Adipose tissue (tissue), 3 donors: ENCODE data around the gene SFXN4. TPM values are rescaled to one million over a fixed set of nuclear protein-coding genes. Genes with fewer than 3 reads are reported as not detected.
"Not testable (repeated sequence)": the region's sequence is repeated elsewhere in the genome, so short reads cannot be mapped to it uniquely, and the experiment has no call there.

Source experiments
- H3K27ac ChIP-seq: one replicate; pipeline ENCODE4 v1.5.1; 2013; ENCODE audit warnings: low read depth, low read length
- WGBS, 3 donors: extraction: QIAGEN DNeasy Blood & Tissue Kit; methylation state at CpG; one replicate each; pipeline ENCODE4 v1.1.7; 2013; 5-methylcytosine and 5-hydroxymethylcytosine counted together
- polyA plus RNA-seq, 3 donors: library from polyadenylated mRNA; stranded (reverse); fragments of 200-250 nt; gene quantifications; one replicate each; pipeline ENCODE4 v1.2.3, GENCODE V29; 2013
- donor health status: healthy with polysubstance abuse.
- donor health status: Bipolar disorder and iron deficiency.
- donor health status: healthy.

Gene SFXN4
- polyA plus RNA-seq, 3 donors: 20.7 to 32.7 (median 24.5) TPM

DNA sequence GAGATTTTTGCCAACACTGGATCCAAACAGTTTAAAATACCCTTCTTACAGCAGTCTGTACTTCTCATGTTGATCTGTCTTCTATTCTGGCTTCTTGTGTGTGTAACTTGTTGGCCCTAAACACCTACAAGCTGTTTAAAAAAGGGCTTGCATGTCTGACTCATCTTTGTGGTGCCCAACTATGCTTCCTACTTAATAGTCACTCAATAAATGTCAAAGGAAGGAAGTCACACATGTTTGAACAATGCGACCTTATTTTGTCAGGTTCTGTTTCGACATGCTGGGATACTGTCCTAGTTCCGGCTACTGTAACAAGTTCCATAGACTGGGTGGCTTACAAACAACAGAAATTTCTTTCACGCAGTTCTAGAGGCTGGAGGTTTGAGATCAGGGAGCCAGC lies 32.4 kb upstream of the SFXN4 start:
- WGBS, 3 donors: 46 to 72% (median 53%) methylated on average over 4 of the region's 4 CpGs

DNA sequence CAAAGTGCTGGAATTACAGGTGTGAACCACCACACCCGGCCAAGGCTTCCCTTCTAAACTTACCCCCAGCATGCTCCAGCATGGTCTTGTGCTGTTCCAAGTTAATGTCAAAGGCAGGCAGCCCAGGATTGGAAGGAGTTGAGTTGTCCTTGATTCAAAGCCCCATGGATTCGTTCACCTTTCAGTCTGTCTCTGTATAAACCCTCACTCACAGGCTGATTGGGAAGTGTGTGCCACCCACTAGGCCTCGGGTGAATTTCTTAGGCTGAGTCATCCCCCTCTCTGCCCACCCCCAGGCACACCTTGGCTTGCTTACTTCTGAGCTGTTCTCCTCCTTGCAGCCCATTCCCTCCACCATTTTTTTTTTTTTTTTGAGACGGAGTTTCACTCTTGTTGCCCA lies 26.4 kb upstream of the SFXN4 start:
- no peak overlapping the region for H3K27ac ChIP-seq
- 74 to 87% (median 85%) methylated on average over 3 to 4 of the region's 4 CpGs for WGBS, 3 donors

More for the DNA sequence above, 32.4 kb upstream of the SFXN4 start:
- no peak overlapping the region for H3K27ac ChIP-seq

DNA sequence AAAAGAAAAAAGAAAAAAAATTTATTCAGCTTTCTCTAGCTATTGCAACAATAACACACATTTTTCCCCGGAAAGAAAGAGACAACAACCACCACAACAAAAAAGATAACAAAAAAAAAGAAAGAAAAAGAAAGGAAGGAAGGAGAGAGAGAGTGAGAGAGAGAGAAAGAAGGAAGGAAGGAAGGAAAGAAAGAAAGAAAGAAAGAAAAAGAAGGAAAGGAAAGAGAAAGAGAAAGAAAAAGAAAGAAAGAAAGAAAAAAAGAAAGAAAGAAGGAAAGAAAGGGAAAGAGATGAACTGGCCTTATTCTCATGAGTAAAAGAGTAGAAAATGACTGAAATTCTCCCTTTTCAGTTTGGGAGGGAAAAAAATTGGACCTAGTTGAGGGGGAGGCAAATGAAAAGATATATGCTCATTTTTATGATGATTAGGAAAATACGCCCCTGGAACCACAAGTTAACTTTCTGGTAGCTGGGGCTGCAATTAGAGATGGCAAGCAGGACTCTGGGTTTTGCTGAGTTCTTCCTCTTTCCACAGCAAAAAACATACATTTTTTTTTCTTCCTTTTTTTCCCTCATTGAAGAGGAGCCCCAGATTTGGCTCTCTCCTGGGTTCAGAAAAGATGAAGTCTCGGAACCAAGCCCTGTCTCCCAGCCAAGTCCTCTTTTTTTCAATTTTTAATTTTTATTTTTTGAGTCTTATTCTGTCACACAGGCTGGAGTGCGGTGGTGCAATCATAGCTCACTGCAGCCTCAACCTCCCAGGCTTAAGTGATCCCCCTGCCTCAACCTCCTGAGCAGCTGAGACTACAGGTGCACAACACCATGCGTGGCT lies 25.7 kb upstream of the SFXN4 start:
- WGBS, 3 donors: 35 to 60% (median 44%) methylated on average over 5 of the region's 5 CpGs
- H3K27ac ChIP-seq: no peak overlapping the region

DNA sequence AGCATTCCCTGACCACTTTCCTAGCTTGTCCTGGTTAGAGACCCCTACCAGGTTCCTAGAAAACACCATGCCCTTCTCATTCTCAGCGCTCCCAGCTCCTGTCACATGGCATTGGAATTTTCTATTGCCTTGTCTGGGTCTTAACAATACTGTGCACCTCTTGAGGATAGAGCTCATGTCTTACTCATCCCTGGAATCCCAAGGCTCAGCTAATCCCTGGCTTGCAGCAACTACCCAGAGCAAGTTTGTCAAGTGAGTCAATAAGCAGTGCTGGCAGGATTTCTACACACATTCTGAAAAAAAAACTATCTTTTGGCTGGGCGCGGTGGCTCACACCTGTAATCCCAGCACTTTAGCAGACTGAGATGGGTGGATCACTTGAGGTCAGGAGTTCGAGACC lies 24.8 kb upstream of the SFXN4 start:
- no peak overlapping the region for H3K27ac ChIP-seq
- WGBS, 3 donors: 74 to 93% (median 87%) methylated on average over 4 of the region's 4 CpGs

DNA sequence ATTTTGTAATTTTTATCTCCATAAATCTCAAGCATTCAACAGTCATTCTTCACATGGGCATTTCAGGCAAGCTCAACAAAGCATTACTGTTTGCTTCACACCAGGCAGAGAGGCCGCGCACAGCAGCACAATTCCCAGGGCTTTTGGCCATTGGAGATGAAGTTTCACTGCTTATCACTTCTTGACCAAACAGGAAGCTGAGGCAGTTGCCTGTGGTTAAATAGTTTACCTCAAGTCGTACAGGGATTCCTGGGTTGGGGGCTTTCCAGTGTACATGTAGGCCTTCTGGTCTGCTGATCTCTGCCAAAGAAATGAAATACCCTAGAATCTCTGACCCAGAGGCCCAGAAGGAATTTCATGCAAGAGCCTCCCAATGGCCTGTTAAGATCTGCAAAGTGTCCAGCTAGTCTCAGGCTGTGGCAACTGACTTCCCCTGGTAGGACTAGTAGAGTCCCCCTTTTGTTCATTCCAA lies 24.3 kb upstream of the SFXN4 start:
- WGBS, 3 donors: 22 to 54% (median 51%) methylated on average over 3 of the region's 3 CpGs
- H3K27ac ChIP-seq: no peak overlapping the region

DNA sequence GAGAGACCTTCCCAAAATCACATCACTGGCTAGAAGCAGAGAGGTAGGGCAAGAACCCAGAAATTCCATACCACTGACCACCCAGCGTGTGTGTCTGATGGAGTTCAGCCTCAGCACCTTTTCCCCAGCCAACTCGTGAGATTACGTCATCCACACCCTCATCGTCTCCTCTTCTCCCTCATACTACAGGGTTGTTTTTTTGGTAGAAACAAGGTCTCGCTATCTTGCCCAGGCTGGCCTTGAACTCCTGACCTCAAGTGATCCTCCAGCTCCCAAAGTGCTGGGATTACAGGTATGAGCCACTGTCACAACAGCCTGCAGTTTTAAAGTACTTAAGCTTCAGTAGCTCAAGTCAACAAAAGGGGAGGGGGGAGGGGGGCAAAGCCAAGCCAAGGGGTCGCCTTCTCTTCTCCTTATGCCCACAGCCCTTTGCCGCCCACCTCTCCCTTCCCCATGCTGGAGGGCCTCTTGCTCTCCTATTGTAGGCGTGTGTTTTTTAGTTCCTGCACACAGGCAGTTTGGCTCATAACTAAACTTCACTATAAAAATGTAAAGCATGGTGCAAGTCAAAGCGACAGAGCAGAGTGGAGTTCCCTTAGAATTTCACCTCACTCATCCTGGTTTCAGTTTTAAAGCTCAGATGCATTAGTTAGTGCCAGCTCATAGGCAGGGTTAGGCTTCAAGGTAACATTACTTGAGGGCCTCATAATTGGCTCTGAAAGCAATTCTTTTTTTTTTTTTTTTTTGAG lies 18.3 kb upstream of the SFXN4 start:
- no peak overlapping the region for H3K27ac ChIP-seq
- 70 to 91% (median 77%) methylated on average over 9 of the region's 9 CpGs for WGBS, 3 donors

DNA sequence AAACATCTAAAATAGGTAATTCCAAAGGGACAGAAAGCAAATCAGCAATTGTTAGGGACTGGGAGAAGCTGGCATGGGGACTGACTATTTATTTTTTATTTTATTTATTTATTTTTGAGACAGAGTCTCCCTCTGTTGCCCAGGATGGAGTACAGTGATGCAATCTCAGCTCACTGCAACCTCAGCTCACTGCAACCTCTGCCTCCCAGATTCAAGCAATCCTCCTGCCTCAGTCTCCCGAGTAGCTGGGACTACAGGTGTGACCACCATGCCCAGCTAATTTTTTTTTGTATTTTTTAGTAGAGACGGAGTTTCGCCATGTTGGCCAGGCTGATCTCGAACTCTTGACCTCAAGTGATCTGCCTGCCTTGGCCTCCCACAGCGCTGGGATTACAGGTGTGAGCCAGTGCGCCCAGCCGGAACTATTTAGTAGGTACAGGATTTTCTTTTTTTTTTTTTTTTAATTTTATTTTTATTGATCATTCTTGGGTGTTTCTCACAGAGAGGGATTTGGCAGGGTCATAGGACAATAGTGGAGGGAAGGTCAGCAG lies 15.4 kb upstream of the SFXN4 start:
- H3K27ac ChIP-seq: not testable (repeated sequence)
- 95 to 97% (median 97%) methylated on average over 7 of the region's 7 CpGs for WGBS, 3 donors

DNA sequence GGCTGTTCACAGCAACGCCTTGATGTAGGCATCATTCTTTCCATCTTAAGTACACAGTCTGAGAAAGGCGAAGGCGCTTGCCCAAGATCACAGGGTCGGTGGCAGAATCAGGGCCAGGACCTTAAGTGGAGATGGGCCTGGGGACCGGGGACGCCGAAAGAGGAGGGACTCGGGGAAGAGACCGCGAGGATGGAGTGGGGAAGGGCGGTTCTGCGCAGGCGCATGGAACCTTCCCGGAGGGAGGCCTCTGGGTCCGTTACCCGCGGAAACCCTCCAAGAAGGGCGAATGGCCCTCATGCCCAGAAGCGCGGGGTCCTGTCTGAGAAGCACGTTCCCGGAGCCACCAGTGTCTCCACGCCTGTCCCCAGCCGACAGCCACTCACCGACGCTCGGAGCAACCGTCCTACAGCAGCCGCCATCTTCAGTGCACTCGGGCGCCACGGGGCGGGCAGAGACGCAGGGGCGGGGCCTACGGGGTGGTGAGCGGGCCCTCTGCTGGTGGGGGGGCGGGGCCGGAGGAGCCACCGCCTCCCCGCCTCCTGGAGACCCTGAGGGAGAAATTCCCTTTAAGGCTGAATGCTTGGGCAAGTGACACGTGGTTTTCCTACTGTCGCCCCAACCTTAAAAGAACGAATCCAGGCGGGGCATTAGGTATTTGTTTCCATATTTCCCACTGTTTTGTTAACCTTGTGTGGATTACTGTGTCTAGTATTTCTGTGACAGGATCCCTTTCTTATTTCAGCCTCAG lies 13.0 kb upstream of the SFXN4 start, which contains the start of gene PRDX3:
TSS of gene PRDX3 (minus strand) at position 441 of the 748 bp plus-strand sequence. CDS start at position 419, 22 bp downstream.
- WGBS, 3 donors: 0 to 1% (median 0%) methylated on average over 42 to 45 of the region's 45 CpGs
- H3K27ac ChIP-seq: no peak within 1 kb of the TSS

DNA sequence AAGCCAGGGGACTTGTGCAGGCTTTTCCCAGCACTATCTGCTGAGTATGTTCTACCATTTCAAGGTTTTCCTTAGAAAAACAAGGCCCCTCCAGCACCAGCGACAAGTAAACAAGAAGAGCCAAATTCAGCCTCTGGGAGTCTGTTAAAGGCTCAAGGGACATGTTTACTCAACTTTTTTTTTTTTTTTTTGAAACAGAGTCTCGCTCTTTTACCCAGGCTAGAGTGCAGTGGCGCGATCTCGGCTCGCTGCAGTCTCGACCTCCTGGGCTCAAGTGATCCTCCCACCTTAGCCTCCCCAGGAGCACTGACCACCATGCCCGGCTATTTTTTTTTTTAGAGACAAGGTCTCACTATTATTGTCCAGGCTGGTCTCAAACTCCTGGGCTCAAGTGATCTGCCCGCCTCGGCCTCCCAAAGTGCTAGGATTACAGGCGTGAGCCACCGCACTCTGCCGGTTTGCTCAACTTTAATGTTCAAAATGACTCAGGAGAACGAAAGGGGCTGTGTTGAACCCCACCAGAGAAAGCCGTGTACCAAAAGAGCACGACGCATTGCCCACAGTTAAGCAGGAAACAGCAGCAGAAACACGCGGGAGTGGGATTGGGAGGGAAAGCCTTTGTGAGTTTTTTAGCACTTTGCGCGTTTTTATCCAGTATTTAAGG lies 12.3 kb upstream of the SFXN4 start:
- no peak overlapping the region for H3K27ac ChIP-seq
- WGBS, 3 donors: 7 to 21% (median 12%) methylated on average over 21 of the region's 21 CpGs

DNA sequence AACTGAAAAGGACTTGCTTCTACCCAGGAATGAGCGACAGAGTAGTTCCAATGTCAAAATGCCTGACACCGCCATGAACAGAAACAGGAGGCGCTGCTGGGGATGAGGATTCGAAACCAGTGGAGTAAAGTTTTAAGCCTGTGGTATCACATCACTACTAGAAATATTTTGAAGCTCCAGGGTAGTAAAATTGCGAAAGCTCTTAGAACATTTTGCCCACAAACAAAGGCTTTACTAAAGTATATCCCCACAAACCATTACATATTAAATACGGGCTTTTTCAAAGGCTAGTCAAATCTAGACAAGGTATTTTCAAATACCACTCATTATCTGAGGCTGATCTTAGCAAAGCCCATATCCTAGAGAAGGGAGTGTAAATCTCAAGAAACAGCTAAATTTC lies 10.7 kb upstream of the SFXN4 start:
- H3K27ac ChIP-seq: no peak overlapping the region
- 86 to 94% (median 93%) methylated on average over 6 of the region's 6 CpGs for WGBS, 3 donors

DNA sequence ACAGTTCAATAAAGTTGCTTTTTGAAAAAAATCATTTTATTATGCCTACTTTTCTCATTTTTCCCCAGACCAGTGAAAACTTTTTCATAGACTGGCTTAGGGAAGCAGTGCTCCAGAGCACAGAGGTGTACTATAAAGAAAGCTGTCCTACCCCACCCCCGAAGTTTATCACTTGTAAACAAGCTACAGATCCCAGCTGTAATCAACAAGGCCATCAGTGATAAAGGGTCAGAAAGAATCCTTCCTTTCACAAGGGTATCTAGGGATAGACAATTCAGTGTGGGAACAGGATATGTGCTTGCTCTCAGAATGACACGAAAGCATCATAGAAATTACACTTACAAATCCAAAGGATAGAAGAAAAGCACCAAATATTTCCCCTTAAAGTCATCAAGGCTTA lies 8.6 kb upstream of the SFXN4 start:
- H3K27ac ChIP-seq: no peak overlapping the region
- 46 to 89% (median 79%) methylated on average over 2 of the region's 2 CpGs for WGBS, 3 donors

DNA sequence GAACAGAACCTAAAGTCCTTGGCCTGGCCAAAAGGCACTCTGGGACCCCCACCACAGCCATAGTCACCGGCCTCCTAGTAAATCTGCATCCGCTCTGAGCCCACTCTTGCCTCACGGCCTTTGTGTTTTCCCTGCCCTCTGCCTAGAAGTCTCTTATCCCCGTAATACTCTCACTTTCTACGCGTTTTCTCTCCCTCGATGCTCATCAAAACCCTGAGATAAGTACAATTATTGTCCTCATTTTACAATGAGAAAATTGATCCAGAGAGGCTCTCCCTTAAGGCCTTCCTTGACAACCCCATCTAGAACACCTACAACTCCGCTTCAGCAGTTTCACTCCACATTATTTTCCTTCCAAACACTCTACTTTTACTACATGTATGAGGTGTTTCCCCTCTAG lies 1.5 kb upstream of the SFXN4 start:
- no peak overlapping the region for H3K27ac ChIP-seq
- WGBS, 3 donors: 81 to 85% (median 83%) methylated on average over 8 of the region's 8 CpGs

DNA sequence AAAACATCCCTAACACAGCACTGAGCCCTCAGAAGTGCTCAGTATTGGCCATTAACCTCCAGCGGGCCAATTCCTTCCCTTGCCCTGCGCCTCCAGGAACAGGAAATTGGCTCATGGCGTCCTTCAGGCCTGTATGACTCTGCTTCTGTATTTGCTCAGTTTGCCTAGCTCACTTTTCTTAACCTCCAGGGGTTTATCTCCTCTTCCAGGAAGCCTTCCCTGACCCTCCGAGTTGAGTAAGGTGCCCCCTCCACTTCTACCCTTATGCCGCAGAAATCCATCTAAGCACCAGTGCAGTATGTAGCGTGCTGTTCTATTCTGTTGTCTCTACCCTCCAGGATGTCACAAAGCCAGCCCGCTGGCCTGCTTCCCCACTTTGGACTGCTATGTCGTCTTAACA lies 1.1 kb upstream of the SFXN4 start:
- WGBS, 3 donors: 49 to 81% (median 55%) methylated on average over 8 of the region's 8 CpGs
- no peak overlapping the region for H3K27ac ChIP-seq

DNA sequence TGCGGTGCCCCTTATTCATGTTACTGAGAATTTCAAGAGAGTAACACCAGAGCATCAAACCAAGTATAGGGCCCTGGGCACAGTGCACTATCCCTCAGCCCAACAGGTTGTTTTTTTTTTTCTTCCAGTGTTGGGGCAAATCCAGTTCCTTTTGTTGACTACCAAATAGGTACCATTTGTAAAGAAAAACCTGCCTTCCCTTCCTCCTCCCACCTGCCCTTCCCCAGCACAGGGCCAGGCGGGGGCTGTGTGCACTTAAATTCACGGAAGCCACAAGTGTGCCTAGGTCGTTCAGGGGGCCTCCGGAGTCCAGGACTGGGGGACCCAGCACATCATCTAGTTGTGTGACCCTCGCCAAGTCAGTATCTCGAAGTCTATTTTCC lies 595 bp upstream of the SFXN4 start:
- peak overlapping the region; percentile 30 for H3K27ac ChIP-seq
- 64 to 66% (median 66%) methylated on average over 7 of the region's 7 CpGs for WGBS, 3 donors

DNA sequence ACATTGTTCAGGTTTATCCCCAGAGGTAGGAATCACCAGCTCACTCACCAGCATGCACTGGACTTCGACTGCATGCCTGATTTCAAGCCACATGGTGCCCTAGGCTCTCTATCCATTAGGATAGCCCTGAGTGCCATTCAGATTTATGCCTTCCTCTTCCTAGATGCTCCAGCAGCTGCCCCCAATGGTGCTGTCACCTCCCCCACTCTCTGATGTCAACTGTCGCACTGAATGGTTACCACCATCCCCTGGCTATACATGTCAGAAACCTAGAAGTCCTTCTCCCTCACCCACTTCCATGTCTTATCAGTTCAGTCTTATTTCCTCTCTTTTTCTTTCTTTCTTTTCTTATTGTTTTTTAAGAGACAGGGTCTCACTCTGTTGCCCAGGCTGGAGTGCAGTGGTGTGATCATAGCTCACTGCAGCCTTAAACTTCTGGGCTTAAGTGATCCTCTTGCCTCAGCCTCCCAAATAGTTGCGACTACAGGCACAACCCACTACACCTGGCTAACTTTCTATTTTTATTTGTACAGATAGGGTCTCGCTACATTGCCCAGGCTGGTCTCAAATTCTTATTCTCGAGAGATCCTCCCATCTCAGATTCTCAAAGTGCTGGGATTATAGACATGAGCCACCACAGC lies 2.9 kb downstream of the SFXN4 start:
- WGBS, 3 donors: 90 to 92% (median 90%) methylated on average over 5 of the region's 5 CpGs

DNA sequence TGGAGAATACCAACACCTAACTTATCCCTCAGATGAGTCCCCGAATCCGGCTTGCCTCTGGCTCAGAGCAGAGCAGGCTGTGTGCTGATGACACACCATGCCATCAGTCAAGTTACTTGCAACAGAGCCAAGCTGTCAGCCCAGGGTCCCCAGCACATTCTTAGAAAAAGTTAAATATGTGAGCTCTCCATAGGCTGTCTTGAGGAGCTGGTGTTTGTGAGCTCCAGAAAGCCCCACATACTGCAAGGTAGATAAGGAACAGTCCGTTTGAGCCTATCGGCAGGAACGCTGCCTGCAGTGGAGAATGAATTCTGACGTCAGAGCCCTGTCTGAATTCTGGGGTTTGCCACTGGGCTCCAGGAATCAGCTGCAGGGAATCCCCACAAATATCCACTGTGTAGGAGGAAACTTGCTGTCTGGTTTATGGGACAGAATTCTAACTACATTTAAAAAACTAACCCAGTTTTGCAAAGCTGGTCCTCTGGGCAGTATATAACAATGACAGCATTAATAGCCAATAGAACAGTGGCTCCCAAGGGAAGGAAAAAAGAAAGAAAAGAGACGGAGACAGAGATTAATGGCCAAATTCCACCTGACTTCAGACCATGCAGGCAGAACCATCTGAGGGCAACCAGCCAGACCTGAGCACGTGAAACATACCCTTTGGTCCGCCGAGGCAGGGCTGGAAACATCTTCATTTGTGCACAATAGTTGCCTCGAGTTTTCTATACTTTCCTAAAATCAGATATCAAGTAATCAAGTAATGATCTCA lies 3.6 kb downstream of the SFXN4 start:
- 61 to 75% (median 62%) methylated on average over 11 of the region's 11 CpGs for WGBS, 3 donors
- H3K27ac ChIP-seq: no peak overlapping the region

More for the DNA sequence above, 2.9 kb downstream of the SFXN4 start:
- no peak overlapping the region for H3K27ac ChIP-seq

DNA sequence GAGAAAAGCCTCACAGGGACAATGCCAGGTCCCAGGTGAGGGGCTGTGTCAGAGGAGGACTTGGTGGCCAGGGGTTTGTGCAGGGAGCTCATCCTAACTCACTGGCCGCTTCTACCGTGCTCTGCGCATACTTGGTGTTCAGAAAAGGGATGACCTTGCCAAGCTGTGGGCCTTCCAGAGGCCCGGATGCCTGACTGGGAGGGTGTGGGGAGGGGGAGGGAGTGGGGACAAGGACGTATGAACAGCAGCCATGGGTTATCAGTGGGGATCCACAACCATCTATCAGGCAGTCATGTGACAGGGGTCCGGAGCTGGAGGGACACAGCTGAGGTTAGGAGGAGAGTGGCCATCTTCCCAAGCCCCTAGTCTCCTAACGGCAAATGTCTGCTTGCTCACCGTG lies 6.2 kb downstream of the SFXN4 start:
- 77 to 87% (median 85%) methylated on average over 8 of the region's 8 CpGs for WGBS, 3 donors
- H3K27ac ChIP-seq: no peak overlapping the region
